OCI-LY1 (cell line): ENCODE measurements around the gene ANKRD11.

Experiments used
- CTCF ChIP-seq: fragments of 200-600 bp; sonication (generic), shearing (Covaris generic); IDR thresholded peaks from 2 replicates; pipeline ENCODE4 v1.5.1; 2017; ENCODE audit warnings: mild to moderate bottlenecking, antibody characterized with exemption, low read length, moderate library complexity, mixed read lengths
- EZH2 ChIP-seq: fragments of 200-600 bp; sonication (generic), shearing (Covaris generic); IDR thresholded peaks from 2 replicates; pipeline ENCODE4 v1.8.0; 2017; ENCODE audit warnings: borderline replicate concordance, mixed run types, mild to moderate bottlenecking, antibody characterized with exemption, low read length, moderate library complexity, mixed read lengths

- TF ChIP-seq CTCF: no peak
- TF ChIP-seq EZH2: no peak
Measured at GRCh38 chr16:89392881-89393737, 97.3 kb downstream of the ANKRD11 start.
